ENCODE results near the gene LVRN.
A peak's percentile ranks its signal among the peaks of the same experiment; 100 is the strongest.

The LVRN gene

GRCh38 chr5:116062352-116062751 is 100.1 kb downstream of the LVRN start:
- no peak overlapping the region for H3K4me3 ChIP-seq (replicated peaks in 1 of 2; ENCODE audit: low read depth in 2 of 2, low read length in 2 of 2)
- peak in 1 of 2 donors; percentile 16 for DNase-seq (ENCODE audit: low read depth in 2 of 2)
- no peak for TF ChIP-seq CTCF (IDR thresholded peaks at IDR 0.05; ENCODE audit: low read depth, low read length)

- H3K4me3 ChIP-seq (replicated peaks in 1 of 2; ENCODE audit: low read depth in 2 of 2, low read length in 2 of 2): no peak overlapping the region
- no peak for TF ChIP-seq CTCF (IDR thresholded peaks at IDR 0.05; ENCODE audit: low read depth, low read length)
- no peak for DNase-seq (ENCODE audit: low read depth in 2 of 2)
Observed at GRCh38 chr5:116063950-116064349, 101.7 kb downstream of the LVRN start.

DNA sequence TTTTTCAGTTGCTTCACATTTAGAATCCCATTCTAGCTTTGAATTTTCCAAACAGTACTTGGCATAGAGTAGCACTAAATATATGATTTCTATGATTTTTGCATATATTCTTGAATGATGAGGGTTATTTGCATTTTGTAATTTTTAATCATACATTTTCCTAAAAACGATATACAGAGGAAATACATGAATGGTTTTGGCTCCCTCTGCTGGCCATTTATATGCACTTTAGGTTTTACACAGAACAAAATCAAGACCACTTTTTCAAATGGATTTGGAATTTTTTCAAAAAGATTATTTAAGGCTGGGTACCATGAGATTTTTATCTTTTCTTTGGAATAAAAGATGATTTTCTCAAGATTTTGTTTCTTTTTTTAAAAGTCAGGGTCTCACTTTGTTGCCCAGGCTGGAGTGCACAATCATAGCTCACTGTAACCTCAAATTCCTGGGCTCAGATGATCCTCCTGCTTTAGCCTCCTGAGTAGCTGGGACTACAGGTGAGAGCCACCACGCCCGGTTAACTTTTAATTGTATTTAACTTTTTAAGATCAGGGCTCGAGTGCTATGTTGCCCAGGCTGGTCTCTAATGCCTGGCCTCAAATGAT is 105.9 kb downstream of the LVRN start:
- peak; percentile 67 for TF ChIP-seq CTCF (IDR thresholded peaks at IDR 0.05; ENCODE audit: low read depth, low read length)
- no peak overlapping the region for H3K4me3 ChIP-seq (replicated peaks in 1 of 2; ENCODE audit: low read depth in 2 of 2, low read length in 2 of 2)
- DNase-seq (ENCODE audit: low read depth in 2 of 2): peak; percentile 74 to 82

DNA sequence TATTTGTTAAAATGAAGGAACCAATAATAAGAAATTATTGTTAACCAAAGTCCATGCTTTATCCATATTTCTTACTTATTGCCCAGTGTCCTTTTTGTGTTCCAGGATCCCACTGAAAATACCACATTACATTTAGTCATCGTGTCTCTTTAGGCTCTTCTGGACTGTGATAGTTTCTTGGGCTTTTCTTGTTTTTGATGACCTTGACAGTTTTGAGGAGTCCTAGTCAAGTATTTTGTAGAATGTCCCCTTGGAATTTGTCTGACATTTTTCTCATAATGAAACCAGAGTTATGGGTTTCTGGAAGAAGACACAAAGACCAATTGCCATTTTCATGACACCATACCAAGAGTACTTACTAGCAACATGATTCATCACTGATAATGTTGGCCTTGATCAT is 108.9 kb downstream of the LVRN start:
- no peak for DNase-seq (ENCODE audit: low read depth in 2 of 2)
- TF ChIP-seq CTCF (IDR thresholded peaks at IDR 0.05; ENCODE audit: low read depth, low read length): no peak
- H3K4me3 ChIP-seq (replicated peaks in 1 of 2; ENCODE audit: low read depth in 2 of 2, low read length in 2 of 2): no peak overlapping the region

- H3K4me3 ChIP-seq (replicated peaks in 1 of 2; ENCODE audit: low read depth in 2 of 2, low read length in 2 of 2): no peak overlapping the region
- no peak for TF ChIP-seq CTCF (IDR thresholded peaks at IDR 0.05; ENCODE audit: low read depth, low read length)
- no peak for DNase-seq (ENCODE audit: low read depth in 2 of 2)
Observed at GRCh38 chr5:116075191-116075831, 113.0 kb downstream of the LVRN start.

DNA sequence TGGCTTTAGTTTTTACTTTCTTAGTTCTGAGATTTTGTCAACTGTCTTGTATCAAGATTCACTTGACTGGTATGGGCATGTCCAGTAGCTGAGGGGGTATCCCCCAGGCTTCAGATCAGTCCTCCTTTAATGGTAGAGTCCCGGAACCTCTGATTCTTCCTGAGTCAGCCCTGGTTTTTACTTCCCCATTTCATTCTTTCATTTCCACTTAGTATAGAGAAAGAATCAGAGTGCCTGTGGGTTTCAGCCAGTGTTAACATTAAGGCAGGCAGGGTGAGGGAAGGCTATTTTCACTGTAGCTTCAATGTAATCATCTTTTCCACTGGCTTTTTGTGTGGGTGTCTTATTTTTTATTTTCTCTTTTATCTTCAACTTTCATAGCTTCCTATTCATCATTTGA is 114.2 kb downstream of the LVRN start:
- no peak for DNase-seq (ENCODE audit: low read depth in 2 of 2)
- no peak overlapping the region for H3K4me3 ChIP-seq (replicated peaks in 1 of 2; ENCODE audit: low read depth in 2 of 2, low read length in 2 of 2)
- TF ChIP-seq CTCF (IDR thresholded peaks at IDR 0.05; ENCODE audit: low read depth, low read length): no peak
